Measurements from ENCODE around the gene PTPN23. TPM values are rescaled to one million over a fixed set of nuclear protein-coding genes. Genes with fewer than 3 reads are reported as not detected.
A peak's percentile ranks its signal among the peaks of the same experiment; 100 is the strongest.

The PTPN23 gene
- total and polyA plus RNA-seq, 2 of the 13 experiments (the other 11 are each of a cell fraction or from before 2014, with no cell fraction given): 2.3 to 3.7 TPM

DNA sequence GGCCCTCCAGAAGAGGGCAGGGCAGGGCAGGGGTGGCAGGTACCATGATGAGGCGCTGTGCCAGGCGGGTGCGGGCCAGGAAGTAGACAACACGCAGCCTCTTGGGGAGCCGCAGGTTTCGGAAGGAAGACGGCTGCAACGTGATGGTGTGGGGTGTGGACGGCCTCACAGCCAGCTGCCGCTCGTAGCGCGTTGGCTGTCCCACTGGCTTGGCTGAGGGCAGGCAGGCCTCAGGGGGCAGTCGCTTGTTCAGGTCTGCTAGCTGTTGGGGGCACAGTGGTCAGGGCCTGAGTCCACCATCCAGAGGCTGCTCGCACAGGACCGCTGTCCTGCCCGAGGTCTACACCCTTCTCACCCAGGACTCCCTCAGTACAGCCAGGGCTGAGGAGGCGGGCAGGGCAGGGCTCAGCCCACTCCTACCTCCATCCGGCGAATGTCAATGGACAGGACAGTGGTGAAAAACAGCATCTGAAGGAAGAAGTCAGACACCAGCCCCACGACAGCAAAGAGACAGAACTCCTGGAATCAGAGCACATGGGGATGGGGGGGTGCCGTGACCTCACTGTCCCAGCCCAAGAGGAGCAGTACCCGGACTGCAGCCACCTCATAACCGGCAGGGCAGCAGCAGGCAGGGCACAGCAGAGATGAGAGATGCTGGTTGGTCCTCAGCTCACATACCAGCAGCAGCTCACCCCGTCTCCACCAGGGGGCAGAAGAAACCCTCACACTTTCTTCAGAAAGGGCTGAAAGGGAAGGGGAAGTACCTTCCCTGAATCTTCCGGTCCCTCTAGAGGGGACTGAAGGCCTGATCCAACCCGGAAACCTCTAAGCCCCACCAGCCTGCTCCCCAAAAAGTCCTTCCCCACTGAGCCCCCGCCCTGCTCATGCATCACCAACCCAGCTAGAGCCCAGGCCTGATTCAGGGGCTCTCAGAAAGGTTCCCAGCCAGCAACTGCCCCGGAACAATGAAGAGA, 40.0 kb downstream of the PTPN23 start (continued):
- TF ChIP-seq, protein P1, sequence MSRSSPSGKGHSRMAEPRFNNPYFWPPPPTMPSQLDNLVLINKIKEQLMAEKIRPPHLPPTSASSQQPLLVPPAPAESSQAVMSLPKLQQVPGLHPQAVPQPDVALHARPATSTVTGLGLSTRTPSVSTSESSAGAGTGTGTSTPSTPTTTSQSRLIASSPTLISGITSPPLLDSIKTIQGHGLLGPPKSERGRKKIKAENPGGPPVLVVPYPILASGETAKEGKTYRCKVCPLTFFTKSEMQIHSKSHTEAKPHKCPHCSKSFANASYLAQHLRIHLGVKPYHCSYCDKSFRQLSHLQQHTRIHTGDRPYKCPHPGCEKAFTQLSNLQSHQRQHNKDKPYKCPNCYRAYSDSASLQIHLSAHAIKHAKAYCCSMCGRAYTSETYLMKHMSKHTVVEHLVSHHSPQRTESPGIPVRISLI (CRISPR knock-in tag; IDR thresholded peaks at IDR 0.05; ENCODE audit: borderline replicate concordance): no peak; the same call in 1 of the 2 replicates
- 0 out of 2 replicates have a peak, but pooled peaks have one; percentile 17 for TF ChIP-seq RFXAP (CRISPR knock-in tag; IDR thresholded peaks at IDR 0.05; ENCODE audit: borderline replicate concordance)
- TF ChIP-seq ZNF549 (CRISPR knock-in tag; IDR thresholded peaks at IDR 0.05): no peak
- 0 out of 2 replicates have a peak, but pooled peaks have one; percentile 37 for TF ChIP-seq ATF5 (CRISPR knock-in tag; IDR thresholded peaks at IDR 0.05; ENCODE audit: low read depth)
- TF ChIP-seq RELA (CRISPR knock-in tag; IDR thresholded peaks at IDR 0.05): no peak
- no peak for TF ChIP-seq FOXK2 (IDR thresholded peaks at IDR 0.05)
- no peak for TF ChIP-seq BRCA1 (CRISPR knock-in tag; IDR thresholded peaks at IDR 0.05)
- TF ChIP-seq ATRX (CRISPR knock-in tag; IDR thresholded peaks at IDR 0.05; ENCODE audit: borderline replicate concordance): no peak
- TF ChIP-seq MLLT10 (CRISPR knock-in tag; IDR thresholded peaks at IDR 0.05): no peak
- TF ChIP-seq GPBP1L1 (CRISPR knock-in tag; IDR thresholded peaks at IDR 0.05): no peak
- no peak for TF ChIP-seq ZNF30 (CRISPR knock-in tag; IDR thresholded peaks at IDR 0.05)
- no peak for TF ChIP-seq THYN1 (CRISPR knock-in tag; IDR thresholded peaks at IDR 0.05; ENCODE audit: borderline replicate concordance, low read depth)
- no peak for TF ChIP-seq CREB1 (IDR thresholded peaks at IDR 0.05)
- no peak for TF ChIP-seq CREB1 (CRISPR knock-in tag; IDR thresholded peaks at IDR 0.05)
- no peak for TF ChIP-seq ZNF790 (CRISPR knock-in tag; IDR thresholded peaks at IDR 0.05; ENCODE audit: borderline replicate concordance)
- no peak for TF ChIP-seq ZNF7 (CRISPR knock-in tag; IDR thresholded peaks at IDR 0.05)
- TF ChIP-seq ZNF776 (CRISPR knock-in tag; IDR thresholded peaks at IDR 0.05): no peak
- TF ChIP-seq SAP130 (CRISPR knock-in tag; IDR thresholded peaks at IDR 0.05; ENCODE audit: low read depth): peak; percentile 34; the same call in 1 of the 2 replicates
- TF ChIP-seq FOXA3 (CRISPR knock-in tag; IDR thresholded peaks at IDR 0.05): no peak
- no peak for TF ChIP-seq ZBTB37 (CRISPR knock-in tag; IDR thresholded peaks at IDR 0.05)
- no peak for TF ChIP-seq ZNF891 (CRISPR knock-in tag; IDR thresholded peaks at IDR 0.05)
- no peak for TF ChIP-seq SMYD3 (CRISPR knock-in tag; IDR thresholded peaks at IDR 0.05)
- TF ChIP-seq KAT8 (CRISPR knock-in tag; IDR thresholded peaks at IDR 0.05): 0 out of 2 replicates have a peak, but pooled peaks have one; percentile 51
- TF ChIP-seq ZNF337 (CRISPR knock-in tag; IDR thresholded peaks at IDR 0.05; ENCODE audit: borderline replicate concordance, low read depth): no peak
- TF ChIP-seq CENPBD1 (CRISPR knock-in tag; IDR thresholded peaks at IDR 0.05; ENCODE audit: borderline replicate concordance, low read depth): no peak
- TF ChIP-seq MAX (IDR thresholded peaks at IDR 0.05): no peak

Measured in HepG2 (cell line).